Stimulated activated CD4-positive, alpha-beta T cell treated with anti-CD3 and anti-CD28 coated beads, TNF-alpha, amount 100 ng/mL, for 24 hours (primary cell): ENCODE measurements around the gene FKBP6.
"Not testable (repeated sequence)": the region's sequence is repeated elsewhere in the genome, so short reads cannot be mapped to it uniquely, and the experiment has no call there.

ENCODE experiments used
- DNase-seq, 3 experiments: peaks; one replicate each; pipeline ENCODE4 v3.0.0-alpha.2; 2020; ENCODE audit warnings: low read depth in 3 of 3

FKBP6 gene

GRCh38 chr7:73395538-73396503 is 67.9 kb downstream of the FKBP6 start:
- DNase-seq: no peak

DNA sequence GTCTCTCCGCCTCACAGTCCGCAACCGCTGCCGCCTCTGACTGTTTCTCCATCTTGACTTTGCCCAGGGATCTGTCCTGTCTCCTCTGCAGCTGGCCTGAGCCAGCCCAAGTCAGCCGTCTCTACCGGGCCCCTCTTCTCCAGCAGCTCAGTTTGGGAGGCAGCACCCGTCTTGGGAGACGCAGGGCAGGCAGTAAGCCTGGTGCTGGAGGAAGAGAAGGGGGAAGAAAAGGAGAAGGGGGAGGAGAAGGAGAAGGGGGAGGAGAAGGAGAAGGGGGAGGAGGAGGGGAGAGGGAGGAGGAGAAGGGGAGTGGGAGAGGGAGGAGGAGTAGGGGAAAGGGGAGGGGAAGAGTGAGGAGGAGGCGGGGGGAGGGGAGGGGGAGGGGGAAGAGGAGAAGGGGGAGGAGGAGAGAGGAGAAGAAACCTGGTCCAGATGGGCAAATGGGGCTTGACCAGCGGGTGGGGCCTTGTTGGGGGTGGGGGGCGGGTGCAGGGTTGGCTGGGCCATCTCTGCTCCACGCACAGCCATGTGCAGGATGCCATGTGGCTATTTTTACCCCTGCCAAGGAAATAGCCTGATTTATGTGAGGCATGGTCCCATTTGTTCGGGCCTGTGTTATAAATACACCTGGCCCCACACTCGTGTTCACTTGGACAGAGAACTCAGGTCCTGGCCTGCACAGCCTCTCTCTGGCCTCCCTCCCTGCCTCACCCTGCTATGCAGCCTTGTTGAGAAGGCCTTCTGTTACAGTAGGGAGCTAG is 69.7 kb downstream of the FKBP6 start:
- DNase-seq: no peak

DNA sequence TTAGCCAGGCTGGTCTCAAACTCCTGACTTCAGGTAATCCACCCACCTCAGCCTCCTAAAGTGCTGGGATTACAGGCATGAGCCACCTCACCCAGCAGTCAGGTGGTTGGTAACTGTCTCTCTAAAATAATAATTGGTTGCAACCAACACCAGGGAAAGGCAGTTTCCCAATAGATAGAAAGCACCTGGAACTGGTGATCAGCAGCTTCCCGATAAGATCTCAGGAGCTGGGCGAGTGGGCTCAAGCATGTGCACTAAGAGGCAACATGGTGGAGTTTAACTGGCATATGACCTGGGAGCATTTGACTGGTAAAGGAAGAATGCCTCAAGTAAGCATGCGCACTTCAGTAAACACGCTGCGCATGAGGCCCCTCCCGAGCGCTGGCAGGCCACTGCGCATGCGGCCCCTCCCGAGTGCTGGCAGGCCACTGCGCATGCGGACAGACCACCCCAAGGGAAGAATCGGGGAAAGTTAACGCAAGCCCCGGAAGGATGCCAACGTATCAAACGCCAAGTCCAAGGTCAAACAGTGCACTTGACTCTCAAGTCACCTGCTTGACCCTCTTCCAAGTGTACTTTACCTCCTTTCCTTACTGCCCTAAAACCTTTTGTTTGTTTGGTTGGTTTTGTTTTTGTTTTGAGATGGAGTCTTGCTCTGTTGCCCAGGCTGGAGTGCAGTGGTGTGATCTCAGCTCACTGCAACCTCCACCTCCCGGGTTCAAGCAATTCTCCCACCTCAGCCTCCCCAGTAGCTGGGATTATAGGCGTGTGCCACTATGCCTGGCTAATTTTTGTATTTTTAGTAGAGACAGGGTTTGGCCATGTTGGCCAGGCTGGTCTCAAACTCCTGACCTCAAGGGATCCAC is 71.5 kb downstream of the FKBP6 start:
- DNase-seq: peak; percentile 15 to 74 (median 58)

DNA sequence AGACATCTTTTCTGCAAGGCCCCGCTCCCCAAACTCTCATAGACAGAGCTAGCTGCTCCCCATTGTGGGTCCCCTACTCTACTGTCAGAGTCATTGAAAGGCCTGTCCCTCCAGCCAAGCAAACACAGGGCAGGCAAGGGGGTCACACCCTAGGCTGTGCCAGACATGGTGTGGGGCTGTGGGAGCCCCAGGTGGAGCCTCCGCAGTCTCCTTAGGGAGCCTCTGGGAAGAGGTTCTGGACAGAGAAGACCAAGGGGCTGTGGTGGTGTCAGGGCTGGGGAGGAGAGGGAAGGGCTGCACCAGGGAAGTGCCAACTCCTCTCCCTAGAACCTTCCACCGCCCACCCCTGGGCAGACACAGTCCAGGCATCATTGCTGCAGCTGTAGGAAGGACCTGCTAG is 76.9 kb downstream of the FKBP6 start:
- not testable (repeated sequence) for DNase-seq
